ENCODE measurements around the gene TRAF3IP1. TPM values are rescaled to one million over a fixed set of nuclear protein-coding genes. Genes with fewer than 3 reads are reported as not detected.

TRAF3IP1 gene
- polyA plus RNA-seq, 1 donor from 2014 or later, result 12.5 TPM

DNA sequence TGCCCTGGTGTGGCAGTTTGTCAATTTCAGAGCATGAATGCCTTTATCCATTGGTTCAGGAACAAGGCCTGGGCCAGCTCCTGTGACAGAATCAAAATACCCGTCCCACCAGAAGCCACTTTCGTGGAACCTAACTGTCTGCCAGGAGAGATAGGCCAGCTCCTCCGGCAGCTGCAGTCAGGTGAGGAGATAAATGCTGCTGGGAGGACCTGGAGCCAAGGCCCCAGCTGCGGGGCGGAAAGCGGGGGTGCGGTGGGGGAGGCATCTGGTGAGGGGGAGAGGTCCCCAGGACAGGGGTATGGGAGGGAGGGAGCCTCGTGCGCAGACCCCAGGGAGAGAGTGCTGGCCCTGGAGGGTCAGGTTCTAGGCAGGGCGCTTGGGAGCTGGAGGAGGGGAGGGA, 102.0 kb downstream of the TRAF3IP1 start:
- no peaks in the 10 kb centered on the region for H3K9me3 ChIP-seq (ENCODE audit: low read length)
- H3F3A ChIP-seq (ENCODE audit: insufficient read depth, low read length, poor library complexity, severe bottlenecking), result no peaks in the 10 kb centered on the region
- TF ChIP-seq SMC3 (conservative IDR thresholded peaks at IDR 0.05; ENCODE audit: poor library complexity), result no peak
- TF ChIP-seq, protein P1, sequence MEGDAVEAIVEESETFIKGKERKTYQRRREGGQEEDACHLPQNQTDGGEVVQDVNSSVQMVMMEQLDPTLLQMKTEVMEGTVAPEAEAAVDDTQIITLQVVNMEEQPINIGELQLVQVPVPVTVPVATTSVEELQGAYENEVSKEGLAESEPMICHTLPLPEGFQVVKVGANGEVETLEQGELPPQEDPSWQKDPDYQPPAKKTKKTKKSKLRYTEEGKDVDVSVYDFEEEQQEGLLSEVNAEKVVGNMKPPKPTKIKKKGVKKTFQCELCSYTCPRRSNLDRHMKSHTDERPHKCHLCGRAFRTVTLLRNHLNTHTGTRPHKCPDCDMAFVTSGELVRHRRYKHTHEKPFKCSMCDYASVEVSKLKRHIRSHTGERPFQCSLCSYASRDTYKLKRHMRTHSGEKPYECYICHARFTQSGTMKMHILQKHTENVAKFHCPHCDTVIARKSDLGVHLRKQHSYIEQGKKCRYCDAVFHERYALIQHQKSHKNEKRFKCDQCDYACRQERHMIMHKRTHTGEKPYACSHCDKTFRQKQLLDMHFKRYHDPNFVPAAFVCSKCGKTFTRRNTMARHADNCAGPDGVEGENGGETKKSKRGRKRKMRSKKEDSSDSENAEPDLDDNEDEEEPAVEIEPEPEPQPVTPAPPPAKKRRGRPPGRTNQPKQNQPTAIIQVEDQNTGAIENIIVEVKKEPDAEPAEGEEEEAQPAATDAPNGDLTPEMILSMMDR (IDR thresholded peaks at IDR 0.05; ENCODE audit: poor library complexity, severe bottlenecking), result no peak
- TF ChIP-seq RAD21 (conservative IDR thresholded peaks at IDR 0.05), result no peak
- TF ChIP-seq MXI1 (conservative IDR thresholded peaks at IDR 0.05; ENCODE audit: poor library complexity, severe bottlenecking), result no peak
- TF ChIP-seq TAF1 (IDR thresholded peaks at IDR 0.05; ENCODE audit: low read depth), result no peak
- no peak for TF ChIP-seq EP300 (conservative IDR thresholded peaks at IDR 0.05; ENCODE audit: poor library complexity, severe bottlenecking)
- no peak for TF ChIP-seq POLR2AphosphoS5 (IDR thresholded peaks at IDR 0.05)
- TF ChIP-seq, protein P2, sequence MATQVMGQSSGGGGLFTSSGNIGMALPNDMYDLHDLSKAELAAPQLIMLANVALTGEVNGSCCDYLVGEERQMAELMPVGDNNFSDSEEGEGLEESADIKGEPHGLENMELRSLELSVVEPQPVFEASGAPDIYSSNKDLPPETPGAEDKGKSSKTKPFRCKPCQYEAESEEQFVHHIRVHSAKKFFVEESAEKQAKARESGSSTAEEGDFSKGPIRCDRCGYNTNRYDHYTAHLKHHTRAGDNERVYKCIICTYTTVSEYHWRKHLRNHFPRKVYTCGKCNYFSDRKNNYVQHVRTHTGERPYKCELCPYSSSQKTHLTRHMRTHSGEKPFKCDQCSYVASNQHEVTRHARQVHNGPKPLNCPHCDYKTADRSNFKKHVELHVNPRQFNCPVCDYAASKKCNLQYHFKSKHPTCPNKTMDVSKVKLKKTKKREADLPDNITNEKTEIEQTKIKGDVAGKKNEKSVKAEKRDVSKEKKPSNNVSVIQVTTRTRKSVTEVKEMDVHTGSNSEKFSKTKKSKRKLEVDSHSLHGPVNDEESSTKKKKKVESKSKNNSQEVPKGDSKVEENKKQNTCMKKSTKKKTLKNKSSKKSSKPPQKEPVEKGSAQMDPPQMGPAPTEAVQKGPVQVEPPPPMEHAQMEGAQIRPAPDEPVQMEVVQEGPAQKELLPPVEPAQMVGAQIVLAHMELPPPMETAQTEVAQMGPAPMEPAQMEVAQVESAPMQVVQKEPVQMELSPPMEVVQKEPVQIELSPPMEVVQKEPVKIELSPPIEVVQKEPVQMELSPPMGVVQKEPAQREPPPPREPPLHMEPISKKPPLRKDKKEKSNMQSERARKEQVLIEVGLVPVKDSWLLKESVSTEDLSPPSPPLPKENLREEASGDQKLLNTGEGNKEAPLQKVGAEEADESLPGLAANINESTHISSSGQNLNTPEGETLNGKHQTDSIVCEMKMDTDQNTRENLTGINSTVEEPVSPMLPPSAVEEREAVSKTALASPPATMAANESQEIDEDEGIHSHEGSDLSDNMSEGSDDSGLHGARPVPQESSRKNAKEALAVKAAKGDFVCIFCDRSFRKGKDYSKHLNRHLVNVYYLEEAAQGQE (IDR thresholded peaks at IDR 0.05; ENCODE audit: borderline replicate concordance), result no peak
- no peak for TF ChIP-seq EZH2 (IDR thresholded peaks at IDR 0.05; ENCODE audit: borderline replicate concordance, insufficient read depth, low read length, poor library complexity, severe bottlenecking)
- H3K27me3 ChIP-seq (ENCODE audit: insufficient read depth, low read depth, low read length), result no peaks in the 10 kb centered on the region
- peaks cover 3% of the 10 kb centered on the region for H3K79me2 ChIP-seq (replicated peaks; ENCODE audit: insufficient read depth, low read length)
- H3K4me3 ChIP-seq (ENCODE audit: low read length), result no peak overlapping the region
- no peak overlapping the region for H3K4me2 ChIP-seq (ENCODE audit: low read length)
- H3K9me2 ChIP-seq (ENCODE audit: insufficient read depth, low read length), result no peaks in the 10 kb centered on the region
- H3K9ac ChIP-seq (ENCODE audit: low read length), result no peak overlapping the region
- no peaks in the 10 kb centered on the region for H3K36me3 ChIP-seq (ENCODE audit: insufficient read depth, low read length)
- no peak overlapping the region for H2AFZ ChIP-seq (ENCODE audit: low read depth, low read length)
- H3K27ac ChIP-seq (ENCODE audit: low read length), result no peak overlapping the region
- no peaks in the 10 kb centered on the region for H4K20me1 ChIP-seq (ENCODE audit: insufficient read depth)

DNA sequence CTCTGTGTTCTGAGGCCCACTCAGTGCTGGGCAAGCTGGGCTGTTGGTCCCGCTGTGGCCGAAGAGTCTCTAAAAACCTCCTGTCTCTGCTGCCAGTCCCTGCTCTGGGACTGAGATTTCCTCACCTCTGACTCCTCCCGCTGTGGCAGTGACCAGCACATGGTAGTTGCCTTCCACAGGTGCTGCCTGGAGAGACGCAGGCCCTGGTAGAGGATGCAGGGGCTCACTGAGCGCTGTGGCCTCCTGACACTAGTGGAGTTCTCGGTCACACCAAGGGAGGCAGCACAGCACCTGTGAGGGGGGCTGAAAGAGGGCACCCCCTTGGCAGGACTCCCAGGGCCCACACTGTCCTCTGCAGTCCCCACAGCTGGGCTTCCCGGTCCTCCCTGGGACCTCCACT, 102.6 kb downstream of the TRAF3IP1 start:
- no peak overlapping the region for H3K9ac ChIP-seq (ENCODE audit: low read length)
- no peak overlapping the region for H3K27ac ChIP-seq (ENCODE audit: low read length)
- no peaks in the 10 kb centered on the region for H3K36me3 ChIP-seq (ENCODE audit: insufficient read depth, low read length)
- H3K4me3 ChIP-seq (ENCODE audit: low read length), result no peak overlapping the region
- H3K9me2 ChIP-seq (ENCODE audit: insufficient read depth, low read length), result no peaks in the 10 kb centered on the region
- H3K4me2 ChIP-seq (ENCODE audit: low read length), result no peak overlapping the region
- peaks cover 9% of the 10 kb centered on the region for H3K79me2 ChIP-seq (replicated peaks; ENCODE audit: insufficient read depth, low read length)
- H3K9me3 ChIP-seq (ENCODE audit: low read length), result no peaks in the 10 kb centered on the region
- H4K20me1 ChIP-seq (ENCODE audit: insufficient read depth), result no peaks in the 10 kb centered on the region
- H3F3A ChIP-seq (ENCODE audit: insufficient read depth, low read length, poor library complexity, severe bottlenecking), result no peaks in the 10 kb centered on the region
- no peak overlapping the region for H2AFZ ChIP-seq (ENCODE audit: low read depth, low read length)
- TF ChIP-seq TAF1 (IDR thresholded peaks at IDR 0.05; ENCODE audit: low read depth) (no peak), EP300 (conservative IDR thresholded peaks at IDR 0.05; ENCODE audit: poor library complexity, severe bottlenecking) (no peak), MXI1 (conservative IDR thresholded peaks at IDR 0.05; ENCODE audit: poor library complexity, severe bottlenecking) (no peak), POLR2AphosphoS5 (IDR thresholded peaks at IDR 0.05) (no peak), SMC3 (conservative IDR thresholded peaks at IDR 0.05; ENCODE audit: poor library complexity) (no peak), RAD21 (conservative IDR thresholded peaks at IDR 0.05) (no peak), EZH2 (IDR thresholded peaks at IDR 0.05; ENCODE audit: borderline replicate concordance, insufficient read depth, low read length, poor library complexity, severe bottlenecking) (no peak)
- TF ChIP-seq, protein P1 (IDR thresholded peaks at IDR 0.05; ENCODE audit: poor library complexity, severe bottlenecking), result no peak
- TF ChIP-seq, protein P2 (IDR thresholded peaks at IDR 0.05; ENCODE audit: borderline replicate concordance), result no peak
- no peaks in the 10 kb centered on the region for H3K27me3 ChIP-seq (ENCODE audit: insufficient read depth, low read depth, low read length)

Measured in neural cell (in vitro differentiated cells).